M059J (cell line): ENCODE measurements around the gene CCNY. TPM values are rescaled to one million over a fixed set of nuclear protein-coding genes. Genes with fewer than 3 reads are reported as not detected.

Experiments
- DNase-seq: peaks from one replicate; pipeline ENCODE4 v3.0.0-alpha.2; 2012; ENCODE audit warnings: low read depth
- total RNA-seq: library from RNA; depleted of rRNA; stranded (reverse); fragments of >200 nt; shearing (Covaris generic); gene quantifications from 2 replicates; pipeline ENCODE4 v1.2.3, GENCODE V29; 2014

The CCNY gene
- total RNA-seq, 1 experiment from 2014 or later, result 20.8 TPM

DNA sequence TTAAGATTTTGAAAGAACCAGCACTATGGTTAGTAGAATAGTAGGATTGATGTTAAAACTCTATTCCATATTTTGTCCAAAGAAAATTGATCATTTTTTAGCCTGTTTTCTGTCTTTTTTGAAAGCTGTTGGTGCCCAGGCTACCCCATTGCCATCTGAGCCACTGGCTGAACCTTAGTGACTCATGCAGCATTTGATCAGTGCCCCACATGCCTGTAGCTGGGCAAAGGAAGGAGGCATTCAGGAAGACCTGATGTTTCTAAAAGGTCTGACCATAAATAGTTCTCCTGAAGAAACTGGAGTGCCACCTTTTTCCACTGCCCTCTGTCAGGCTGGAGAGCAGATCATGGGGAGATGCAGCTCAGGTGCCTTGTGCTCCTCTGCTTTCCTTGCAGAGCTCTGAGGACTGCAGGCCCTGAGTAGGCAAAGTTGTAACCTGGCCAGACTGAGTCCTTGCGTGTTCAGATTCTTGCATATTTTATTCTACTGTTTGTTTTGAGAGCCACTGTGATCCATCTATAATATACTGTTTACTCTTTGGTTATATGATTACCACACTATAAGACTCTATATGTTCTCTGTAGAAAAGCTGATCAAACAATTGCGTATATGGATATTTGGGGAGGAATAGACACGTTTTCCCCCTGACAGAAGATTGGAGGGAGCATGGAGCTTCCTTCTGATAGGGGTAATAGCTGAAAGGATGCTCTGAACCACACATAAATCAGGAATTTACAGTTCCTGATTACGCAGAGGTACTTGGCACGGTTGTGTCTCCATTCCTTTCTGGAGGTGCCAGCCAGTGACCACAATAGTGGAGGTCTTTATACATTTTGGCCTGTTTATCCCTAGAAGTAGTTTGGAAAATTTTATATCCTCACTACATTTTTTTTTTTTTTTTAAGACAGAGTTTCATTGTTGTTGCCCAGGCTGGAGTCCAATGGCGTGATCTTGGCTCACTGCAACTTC lies 219.9 kb downstream of the CCNY start:
- peak; percentile 81 for DNase-seq

DNA sequence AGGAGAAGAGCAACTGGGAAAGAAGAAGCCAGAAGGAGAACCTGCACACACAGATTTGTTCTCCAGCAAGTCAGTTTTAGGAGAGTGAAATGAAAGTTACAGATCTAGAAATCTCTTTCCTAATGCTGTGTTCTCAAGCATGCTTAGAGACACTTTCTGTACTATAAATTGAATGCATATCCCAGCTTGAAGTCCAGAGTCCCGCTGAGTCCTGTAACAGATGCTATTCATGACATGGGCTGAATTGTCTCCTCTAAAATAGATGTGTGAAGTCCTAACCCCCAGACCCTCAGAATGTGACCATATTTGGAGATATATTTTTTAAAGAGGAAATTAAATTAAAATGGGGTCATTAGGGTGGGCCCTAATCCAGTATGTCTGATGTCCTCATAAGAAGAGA lies 222.0 kb downstream of the CCNY start:
- DNase-seq, result no peak

DNA sequence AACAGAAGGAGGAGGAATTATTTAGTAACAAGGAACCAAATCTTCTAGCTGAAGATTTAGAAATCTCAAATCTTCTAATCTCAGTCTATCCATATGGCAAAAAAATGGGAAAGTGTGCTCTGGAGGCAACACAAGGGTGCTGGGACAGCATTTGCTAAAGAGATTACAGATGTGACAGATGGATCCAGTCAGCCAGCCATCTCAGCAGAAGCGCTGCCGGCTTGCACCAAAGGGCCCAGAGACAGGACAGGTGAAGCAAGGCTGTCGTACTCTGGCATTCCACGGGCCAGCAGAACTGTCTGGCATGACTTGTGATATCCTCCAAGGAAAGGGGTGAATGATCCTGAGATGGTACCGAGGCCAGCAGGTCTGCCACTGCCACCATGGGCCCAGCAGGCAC lies 223.1 kb downstream of the CCNY start:
- DNase-seq, result no peak

DNA sequence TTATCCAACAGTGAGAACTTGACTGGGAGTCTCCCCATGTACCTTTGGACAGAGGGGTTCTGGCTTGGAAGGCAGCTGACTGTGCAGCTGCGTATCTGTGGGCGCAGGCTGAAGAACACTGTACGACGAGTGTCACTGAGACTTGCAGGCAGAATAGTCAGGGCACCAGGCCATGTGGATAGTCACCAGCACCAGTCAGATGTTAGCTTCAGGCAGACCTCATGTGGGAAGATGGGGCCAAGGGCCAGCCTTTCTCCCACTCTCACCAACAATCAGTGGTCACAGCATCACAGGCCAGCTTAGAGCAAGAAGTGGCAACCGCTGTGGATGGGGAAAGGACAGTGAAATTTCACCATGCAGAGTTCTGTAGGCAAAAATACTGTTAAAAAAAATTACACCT lies 225.4 kb downstream of the CCNY start:
- no peak for DNase-seq

DNA sequence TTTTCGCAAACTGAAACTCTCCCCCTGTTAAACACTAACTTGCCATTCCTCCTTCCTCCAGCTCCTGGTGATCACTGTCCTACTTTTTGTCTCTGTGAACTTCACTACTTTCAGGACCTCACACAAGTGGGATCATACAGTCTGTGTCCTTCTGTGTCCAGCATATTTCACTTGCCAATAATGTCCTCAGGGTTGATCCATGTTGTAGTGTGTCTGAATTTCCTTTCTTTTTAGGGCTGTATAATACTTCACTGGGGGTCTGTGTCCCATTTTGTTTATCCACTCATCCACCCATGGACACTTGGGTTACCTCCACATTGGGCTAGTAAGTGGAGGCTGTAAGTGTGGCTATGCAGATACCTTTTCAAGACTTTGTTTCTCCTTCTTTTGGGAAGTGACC lies 226.1 kb downstream of the CCNY start:
- DNase-seq, result no peak

DNA sequence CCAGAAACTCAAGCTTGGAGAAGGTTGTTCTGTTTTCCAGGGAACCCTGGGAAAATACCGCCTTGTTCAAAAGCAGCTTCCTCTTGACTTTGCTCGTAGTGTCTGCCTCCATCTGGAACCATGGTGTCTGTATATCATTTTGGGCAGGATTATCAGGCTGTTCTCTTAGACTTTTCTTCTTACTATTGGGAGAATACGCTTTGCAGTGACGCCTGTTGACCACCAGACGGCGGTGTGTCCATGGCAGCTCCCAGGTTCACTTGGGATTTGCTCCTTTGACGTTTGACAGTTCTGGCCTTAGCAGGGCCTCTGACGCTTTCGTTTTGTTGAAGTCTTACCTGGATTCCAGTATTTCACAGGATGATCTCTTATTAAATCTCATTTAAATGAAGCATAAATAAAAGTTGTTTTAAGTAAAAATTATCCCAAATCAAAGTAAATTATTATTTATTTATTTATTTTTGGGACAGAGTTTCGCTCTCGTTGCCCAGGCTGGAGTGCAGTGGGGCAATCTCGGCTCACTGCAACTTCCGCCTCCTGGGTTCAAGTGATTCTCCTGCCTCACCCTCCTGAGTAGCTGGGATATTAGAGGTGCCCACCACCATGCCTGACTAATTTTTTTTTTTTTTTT lies 227.1 kb downstream of the CCNY start:
- peak; percentile 52 for DNase-seq

DNA sequence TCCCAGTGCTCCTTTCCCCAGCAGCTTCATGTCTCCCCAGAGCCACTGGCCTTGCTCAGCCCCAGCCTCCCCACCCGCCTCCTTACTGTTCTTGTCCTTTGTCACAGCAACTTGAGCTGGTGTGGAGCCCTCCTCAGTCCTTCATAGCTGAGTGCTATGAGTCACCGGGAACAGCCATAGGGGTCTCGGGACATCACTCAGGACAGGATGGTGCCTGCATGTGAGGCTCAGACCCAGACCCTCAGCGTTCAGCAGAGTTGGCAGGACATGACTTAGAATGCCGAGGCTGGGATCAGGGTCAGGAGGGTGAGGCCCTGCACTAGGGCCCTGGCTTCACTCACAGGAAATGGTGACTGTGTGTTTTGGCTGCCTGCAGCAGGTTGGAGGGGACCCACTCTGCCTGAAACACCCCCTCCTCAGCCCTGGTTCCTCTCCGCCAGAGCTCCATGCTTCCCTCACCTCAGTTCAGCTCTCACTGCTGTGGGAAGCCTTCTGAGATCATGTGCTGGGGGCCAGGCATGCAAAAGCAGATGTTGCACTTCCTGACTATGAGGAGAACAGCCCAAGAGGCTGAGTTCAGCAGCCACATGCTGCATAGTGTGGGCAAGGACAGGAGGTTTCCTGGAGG lies 228.1 kb downstream of the CCNY start:
- DNase-seq, result no peak

DNA sequence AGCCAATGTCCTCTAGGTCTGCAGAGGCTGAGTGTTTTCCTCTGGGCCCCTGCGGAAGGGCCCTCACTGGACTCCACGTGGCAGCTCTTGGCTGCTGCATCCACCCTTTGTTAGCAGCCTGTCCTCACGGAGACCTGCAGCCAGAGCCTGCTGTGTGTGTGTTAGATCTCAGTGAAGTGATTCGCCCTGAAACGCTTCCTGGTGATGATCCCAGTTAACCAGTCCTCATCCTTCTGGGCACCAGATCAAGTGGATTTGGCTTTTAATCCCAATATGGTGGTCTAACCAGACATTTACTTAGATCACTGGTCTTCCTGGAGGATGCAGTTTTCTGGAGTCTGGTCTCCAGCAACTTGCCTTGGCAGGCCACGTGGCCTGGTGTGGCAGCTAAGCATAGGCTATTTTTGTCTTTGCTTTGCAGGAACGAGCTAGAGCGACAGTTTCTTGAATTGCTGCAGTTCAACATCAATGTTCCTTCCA lies 229.3 kb downstream of the CCNY start:
- DNase-seq, result no peak

DNA sequence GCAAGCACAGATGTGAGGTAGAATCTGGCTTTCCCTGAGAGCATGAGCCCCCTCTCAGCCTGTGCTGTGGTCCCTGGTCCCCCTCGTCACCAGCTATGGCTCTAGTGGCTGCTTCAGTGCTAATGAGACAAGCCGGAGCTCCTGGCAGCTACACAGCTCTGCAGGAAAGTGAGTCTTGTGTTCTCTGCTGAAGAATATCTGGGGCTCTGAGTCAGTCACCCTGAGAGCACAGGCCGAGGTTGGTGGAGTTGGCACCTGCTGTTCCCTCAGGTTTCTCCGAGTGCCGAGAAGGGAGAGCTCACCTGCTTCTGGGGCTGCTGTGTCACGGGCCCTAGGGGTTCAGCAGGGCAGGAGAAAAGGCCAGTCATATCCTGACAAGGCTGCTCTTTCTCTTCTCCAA lies 231.6 kb downstream of the CCNY start:
- DNase-seq, result no peak

DNA sequence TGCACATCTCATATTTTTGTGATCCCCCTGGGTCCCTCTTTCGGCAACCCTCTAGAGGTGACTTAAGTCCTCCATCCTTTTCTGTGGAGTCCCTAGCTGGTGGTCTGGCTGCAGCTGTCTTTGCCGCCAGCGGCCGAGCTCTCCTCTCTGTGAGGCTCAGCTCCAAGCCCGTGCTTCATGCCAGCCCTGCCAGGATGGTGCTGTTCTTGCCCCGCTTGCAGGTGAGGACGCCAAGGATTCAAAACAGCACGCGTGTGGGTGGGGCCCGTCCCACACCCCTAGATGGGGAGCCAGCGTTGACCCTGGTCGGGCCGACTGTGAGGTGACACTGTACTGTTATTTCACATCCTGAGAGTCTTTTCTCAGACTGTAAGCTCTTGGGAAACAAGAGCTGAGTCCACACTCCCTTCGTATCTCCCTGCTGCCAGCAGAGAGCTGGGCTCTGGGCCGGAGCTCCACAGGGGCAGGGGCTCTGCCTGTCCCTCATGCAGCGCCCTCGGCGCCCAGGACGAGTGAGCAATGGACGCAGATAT lies 232.2 kb downstream of the CCNY start:
- no peak for DNase-seq

DNA sequence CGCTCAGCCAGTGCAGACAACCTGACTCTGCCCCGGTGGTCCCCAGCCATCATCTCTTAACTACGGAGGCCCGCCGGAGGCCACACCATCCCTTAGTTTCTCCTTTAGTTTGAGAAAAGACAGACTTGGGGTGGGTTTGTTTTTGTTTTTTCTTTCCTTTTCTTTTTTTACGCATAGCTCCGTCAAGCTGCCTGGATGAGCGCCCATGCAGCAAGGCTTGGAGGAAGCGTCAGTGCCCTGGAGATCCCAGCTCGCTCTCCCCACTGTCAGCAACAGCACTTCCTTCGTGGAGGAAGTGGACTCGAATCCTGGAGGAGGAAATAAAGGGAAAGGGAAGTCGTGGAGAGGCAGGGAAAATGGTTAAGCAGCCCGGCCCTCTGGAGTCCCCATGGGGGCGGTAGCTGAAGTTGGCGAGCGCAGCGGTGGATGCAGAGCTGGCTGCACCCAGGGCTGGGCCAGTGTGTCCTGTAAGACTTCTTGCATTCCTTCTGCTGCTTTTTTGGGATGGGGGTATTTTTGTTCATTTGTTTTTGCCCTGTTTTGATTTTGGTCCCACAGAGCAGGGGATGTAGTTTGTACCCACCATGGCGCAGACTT lies 232.9 kb downstream of the CCNY start:
- no peak for DNase-seq

DNA sequence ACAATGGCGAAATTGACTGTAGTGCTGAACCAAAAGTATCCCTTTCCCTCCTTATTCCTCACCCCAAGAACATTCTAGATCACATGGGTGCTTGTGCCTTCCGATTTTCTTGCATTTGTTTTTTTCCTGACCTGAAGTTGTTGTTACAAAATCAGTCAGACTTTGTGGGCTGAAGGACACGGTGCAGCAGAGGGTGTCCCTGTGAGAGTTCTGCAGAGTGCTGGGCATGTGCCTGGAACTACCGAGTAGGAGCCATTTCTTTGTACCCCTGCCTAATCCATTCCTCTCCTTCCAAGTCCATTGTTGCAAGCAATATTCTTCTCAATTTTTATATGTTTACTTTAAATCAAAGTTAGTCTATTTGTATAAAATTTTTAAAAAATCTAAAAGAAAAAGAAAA lies 233.5 kb downstream of the CCNY start:
- no peak for DNase-seq

DNA sequence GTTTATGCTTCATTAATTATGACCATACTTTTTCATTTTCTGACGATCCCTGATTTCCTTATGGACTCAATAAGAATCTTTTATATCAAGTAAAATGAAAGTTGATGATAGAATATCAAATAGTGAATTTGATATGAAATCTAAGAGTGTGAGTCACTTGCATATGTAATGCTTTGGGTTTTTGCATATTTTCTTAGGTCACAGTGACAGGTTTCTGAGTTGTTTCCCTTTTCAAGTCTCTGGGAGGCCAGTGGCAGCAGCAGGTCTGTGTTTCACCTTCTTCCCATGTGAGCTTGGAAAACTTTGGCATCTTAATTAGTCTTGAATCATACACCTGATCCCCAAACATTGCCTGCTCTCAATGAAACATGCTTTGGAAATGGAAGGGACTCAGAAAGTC lies 234.1 kb downstream of the CCNY start:
- peak; percentile 29 for DNase-seq

DNA sequence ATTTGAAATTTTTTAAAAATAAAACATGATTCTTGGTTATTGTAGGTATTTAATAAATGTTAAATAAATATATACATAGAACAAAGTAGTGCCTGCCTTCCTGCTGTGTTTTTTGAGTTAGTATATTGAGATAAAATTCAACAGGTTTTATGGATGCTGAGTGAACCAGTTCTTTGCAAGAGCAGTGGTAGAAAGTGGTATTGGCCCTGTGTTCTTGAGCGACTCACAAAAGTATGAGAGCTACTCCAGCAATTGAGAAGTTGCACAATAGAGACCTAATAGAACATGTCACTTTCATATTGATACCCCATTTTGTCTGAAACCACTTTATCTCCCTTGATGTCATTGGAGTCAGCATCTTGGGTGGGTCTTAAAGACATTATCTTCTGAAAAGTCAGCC lies 236.3 kb downstream of the CCNY start:
- DNase-seq, result no peak

DNA sequence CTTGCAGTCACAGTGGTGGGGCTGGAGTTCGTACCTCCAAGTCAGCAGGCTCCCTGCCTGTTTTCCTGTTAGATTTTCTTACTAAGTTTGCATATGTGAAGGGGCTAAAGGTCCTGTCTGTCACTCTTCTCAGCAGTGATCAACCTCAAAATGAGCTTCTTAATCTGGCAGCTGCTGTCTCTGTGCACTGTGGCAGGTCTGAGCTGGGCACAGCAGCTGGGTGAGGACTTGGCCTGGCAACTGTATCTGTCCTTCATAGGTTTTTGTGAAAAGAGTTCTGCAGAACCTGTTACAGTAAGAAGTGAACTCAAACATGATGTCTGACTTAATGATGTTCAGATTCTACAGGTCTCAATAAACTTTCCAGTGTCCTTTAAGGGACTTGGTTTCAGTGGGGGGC lies 237.5 kb downstream of the CCNY start:
- no peak for DNase-seq

DNA sequence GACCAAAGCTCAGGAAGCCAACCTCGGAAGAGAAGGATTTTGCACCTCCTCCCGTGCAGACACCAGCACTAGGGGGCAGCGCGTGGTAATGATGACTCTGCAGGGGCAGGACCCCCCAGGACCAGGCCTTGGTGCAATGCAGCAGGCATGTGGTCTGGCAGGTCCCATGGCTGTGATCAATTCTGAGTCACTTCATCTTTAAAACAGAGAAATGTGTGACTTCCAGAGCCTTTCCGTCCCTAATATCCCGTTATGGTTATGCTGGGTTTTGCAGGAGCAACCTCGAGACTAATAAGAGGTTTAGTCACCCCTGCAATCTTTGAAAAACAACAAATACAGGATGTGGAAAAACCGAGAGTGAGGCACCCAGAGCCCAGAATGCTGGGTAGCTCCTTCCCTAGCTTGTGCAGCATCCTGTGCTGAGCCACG lies 238.6 kb downstream of the CCNY start:
- peak; percentile 90 for DNase-seq

DNA sequence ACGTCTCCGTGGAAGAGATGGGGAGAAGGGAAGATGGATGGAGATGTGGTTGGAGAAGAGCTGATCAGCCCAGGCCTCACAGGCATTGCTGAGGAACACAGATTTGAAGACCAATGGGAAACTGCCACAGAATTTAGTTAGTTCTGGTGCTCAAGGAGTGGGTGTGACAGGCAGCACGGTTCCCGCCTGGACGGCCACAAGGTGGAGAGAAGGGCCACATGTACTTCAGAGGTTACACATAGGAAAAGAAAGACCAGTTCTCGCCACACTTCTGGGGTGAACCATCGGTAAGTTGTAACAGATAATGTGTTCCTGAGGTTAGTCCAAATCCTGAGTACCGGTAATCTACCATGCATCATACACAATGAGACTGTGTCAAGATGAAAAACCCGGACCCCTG lies 239.3 kb downstream of the CCNY start:
- DNase-seq, result no peak

DNA sequence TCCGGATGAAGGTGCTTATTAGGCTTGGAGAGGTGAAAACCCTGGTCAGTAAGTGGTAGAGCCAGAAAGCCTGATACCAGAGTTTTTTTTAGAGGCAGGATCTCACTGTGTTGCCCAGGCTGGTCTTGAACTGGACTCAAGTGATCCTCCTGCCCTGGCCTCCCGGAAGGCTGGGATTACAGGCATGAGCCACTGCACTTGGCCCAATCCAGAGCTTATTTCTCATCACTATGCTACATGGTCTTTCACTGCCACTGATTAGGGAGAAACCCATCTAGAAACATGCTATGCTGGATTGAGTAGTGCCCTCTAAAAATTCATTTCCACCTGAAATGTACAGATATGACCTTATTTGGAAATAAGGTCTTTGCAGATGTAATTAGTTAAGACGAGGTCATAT lies 240.4 kb downstream of the CCNY start:
- no peak for DNase-seq

DNA sequence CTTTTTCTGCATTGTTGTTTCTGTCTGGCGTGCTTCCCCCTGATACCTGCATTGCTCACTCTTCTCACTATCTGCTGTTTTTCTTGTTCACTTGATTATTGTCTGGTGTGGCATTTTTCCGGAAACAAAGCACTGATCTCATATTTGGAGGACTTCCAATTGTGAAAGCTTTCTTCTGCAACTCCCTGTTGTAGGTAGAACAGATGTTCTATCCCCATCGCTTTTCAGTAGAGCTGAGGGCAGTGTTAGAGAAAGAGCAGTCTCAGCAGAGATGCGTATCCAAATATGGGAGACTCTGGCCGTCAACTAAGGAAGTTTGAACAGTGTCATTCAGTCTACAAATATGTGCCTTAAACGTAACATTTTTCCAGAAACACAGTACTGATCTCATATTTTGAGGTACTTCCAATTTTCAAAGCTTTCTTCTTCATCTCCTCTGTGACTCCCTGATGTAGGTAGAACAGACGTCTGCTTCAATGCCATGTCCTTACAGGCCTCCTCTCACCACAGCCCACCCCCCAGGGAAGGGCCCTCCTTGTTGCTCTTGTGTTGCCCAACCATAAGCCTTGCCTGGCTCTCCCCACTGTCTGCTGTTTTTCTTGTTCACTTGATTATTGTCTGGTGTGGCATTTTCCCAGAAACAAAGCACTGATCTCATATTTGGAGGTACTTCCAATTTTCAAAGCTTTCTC lies 241.8 kb downstream of the CCNY start:
- DNase-seq, result no peak

DNA sequence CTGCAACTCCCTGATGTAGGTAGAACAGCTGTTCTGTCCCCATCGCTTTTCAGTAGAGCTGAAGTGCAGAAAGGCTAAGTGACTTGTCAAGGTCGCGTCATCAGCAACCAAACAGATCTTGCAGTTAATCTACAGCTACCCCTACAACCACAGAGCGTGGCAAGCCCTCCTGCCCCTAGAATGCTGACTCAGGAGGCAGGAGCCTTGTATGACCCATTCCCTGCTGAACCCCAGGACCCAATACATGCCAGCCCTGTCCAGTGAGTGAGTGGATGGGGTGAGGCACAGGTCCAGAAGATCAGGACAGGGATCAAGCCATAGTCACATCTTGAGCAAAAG lies 242.3 kb downstream of the CCNY start:
- no peak for DNase-seq

DNA sequence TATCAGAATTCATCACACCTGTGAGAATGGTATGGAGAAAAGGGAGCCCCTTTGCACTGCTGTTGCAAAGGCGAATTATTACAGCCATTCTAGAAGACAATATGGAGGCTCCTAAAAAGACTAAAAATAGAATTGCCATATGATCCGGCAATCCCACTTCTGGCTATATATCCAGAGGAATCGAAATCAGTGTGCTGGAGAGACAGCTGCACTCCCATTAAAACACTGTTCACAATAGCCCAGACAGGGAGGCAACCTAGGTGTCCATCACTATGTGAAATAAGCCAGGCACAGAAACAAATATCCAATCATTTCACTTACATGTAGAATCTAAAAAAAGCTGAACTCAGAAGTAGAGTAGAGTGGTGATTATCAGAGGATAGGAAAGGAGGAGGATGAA lies 242.8 kb downstream of the CCNY start:
- no peak for DNase-seq
